GM21515 (cell line): ENCODE measurements around the gene EVPL.
"Not testable (repeated sequence)": the region's sequence is repeated elsewhere in the genome, so short reads cannot be mapped to it uniquely, and the experiment has no call there.

Experiments used
- ATAC-seq: cut with Tn5 transposase; IDR thresholded peaks from one replicate; pipeline ENCODE4 v1.9.1; 2021; ENCODE audit not compliant: unreplicated experiment

Gene EVPL

GRCh38 chr17:75970011-75970523 is 57.0 kb downstream of the EVPL start:
- ATAC-seq = no peak

- not testable (repeated sequence) for ATAC-seq
Observed at GRCh38 chr17:75969044-75969443, 58.1 kb downstream of the EVPL start.

- ATAC-seq = no peak
Observed at GRCh38 chr17:75965468-75965867, 61.6 kb downstream of the EVPL start.

GRCh38 chr17:75959839-75960511 is 67.1 kb downstream of the EVPL start:
- no peak for ATAC-seq

- ATAC-seq = no peak
Observed at GRCh38 chr17:75959051-75959838, 67.9 kb downstream of the EVPL start.
